ENCODE results near the gene ZBTB42. TPM values are rescaled to one million over a fixed set of nuclear protein-coding genes. Genes with fewer than 3 reads are reported as not detected.

ZBTB42 gene
- total and polyA plus RNA-seq, 2 donors, result 2.1 to 3.2 TPM

DNA sequence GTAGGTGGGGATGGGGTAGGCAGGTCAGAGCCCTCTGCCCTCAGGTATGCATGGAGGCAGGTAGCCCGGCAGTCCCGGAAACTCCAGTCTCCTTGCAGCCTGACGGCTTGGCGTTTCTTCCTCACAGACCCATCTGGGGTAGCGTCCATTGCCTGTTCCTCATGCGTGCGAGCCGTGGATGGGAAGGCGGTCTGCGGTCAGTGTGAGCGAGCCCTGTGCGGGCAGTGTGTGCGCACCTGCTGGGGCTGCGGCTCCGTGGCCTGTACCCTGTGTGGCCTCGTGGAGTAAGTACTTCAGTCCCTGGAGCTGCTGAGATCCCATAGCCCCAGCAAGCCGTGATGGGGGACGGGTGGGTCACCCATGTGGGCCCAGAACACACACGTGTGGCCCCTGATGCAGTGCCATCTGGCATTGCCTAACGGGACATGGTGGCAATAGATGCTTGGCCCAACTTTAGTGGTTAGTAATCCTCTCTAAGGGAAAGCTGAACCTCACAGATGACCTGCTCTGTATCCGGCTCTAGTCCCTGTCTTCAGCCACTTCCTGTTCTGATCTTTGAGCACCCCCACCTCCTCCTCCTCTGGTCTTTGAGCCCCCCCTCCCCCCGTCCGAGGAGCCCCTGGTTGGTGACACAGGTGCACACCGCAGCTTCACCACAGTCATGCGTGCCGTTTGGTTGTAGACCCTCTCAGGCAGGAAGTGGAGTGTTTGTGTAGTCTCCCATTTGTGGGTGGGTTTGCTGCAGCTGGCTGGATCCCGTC lies 44.2 kb upstream of the ZBTB42 start:
- DNase-seq (ENCODE audit: low read depth in 6 of 9, low spot score in 9 of 9), result peak; percentile 53 to 90 (median 68)
- H3K27me3 ChIP-seq (ENCODE audit: control insufficient read depth in 2 of 2, insufficient read depth in 1 of 2, low read length in 1 of 2), result no peaks in the 10 kb centered on the region
- peaks cover 44 to 72% of the 10 kb centered on the region in 2 donors for H3K36me3 ChIP-seq (ENCODE audit: control insufficient read depth in 2 of 2, insufficient read depth in 2 of 2, low read length in 1 of 2)
- peak overlapping the region; percentile 86 to 96 for H3K27ac ChIP-seq (ENCODE audit: low read depth in 1 of 2, low read length in 1 of 2)
- H3K4me1 ChIP-seq (ENCODE audit: control insufficient read depth in 2 of 2, insufficient read depth in 2 of 2, low read length in 2 of 2), result peaks cover 60 to 83% of the 10 kb centered on the region in 2 donors
- peak overlapping the region; percentile 38 to 97 for H3K4me3 ChIP-seq (ENCODE audit: low read length in 2 of 2)
- peaks cover 0 to 8% of the 10 kb centered on the region in 2 donors for H3K9me3 ChIP-seq (ENCODE audit: control insufficient read depth in 2 of 2, insufficient read depth in 1 of 2, low read length in 1 of 2)
- WGBS, result 56% methylated on average over 27 of the region's 27 CpGs

DNA sequence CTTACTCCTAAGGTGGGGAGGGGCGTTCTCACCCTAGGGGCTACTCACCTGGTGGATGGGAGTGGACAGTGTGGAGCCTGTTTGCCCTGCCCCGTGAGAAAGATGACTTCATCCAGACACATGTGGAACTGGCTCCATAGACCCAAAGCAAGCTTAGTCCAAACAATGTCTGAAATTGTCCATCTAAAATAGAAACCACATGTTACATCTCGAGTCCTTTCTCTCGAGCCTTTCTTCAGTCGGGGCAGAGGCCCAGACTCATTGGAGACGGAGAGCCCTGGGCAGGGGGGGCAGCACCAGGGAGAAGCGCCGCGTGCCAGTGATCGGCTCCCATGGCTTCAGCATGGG lies 43.7 kb upstream of the ZBTB42 start:
- Histone ChIP-seq H3K27me3 (ENCODE audit: control insufficient read depth in 2 of 2, insufficient read depth in 1 of 2, low read length in 1 of 2) (no peaks in the 10 kb centered on the region), H3K4me3 (ENCODE audit: low read length in 2 of 2) (peak overlapping the region; percentile 1 to 8), H3K9me3 (ENCODE audit: control insufficient read depth in 2 of 2, insufficient read depth in 1 of 2, low read length in 1 of 2) (peaks cover 0 to 3% of the 10 kb centered on the region in 2 donors), H3K36me3 (ENCODE audit: control insufficient read depth in 2 of 2, insufficient read depth in 2 of 2, low read length in 1 of 2) (peaks cover 44 to 78% of the 10 kb centered on the region in 2 donors), H3K4me1 (ENCODE audit: control insufficient read depth in 2 of 2, insufficient read depth in 2 of 2, low read length in 2 of 2) (peaks cover 56 to 79% of the 10 kb centered on the region in 2 donors), H3K27ac (ENCODE audit: low read depth in 1 of 2, low read length in 1 of 2) (peak overlapping the region; percentile 86 to 96)
- DNase-seq (ENCODE audit: low read depth in 6 of 9, low spot score in 9 of 9), result no peak
- WGBS, result 56% methylated on average over 10 of the region's 10 CpGs

DNA sequence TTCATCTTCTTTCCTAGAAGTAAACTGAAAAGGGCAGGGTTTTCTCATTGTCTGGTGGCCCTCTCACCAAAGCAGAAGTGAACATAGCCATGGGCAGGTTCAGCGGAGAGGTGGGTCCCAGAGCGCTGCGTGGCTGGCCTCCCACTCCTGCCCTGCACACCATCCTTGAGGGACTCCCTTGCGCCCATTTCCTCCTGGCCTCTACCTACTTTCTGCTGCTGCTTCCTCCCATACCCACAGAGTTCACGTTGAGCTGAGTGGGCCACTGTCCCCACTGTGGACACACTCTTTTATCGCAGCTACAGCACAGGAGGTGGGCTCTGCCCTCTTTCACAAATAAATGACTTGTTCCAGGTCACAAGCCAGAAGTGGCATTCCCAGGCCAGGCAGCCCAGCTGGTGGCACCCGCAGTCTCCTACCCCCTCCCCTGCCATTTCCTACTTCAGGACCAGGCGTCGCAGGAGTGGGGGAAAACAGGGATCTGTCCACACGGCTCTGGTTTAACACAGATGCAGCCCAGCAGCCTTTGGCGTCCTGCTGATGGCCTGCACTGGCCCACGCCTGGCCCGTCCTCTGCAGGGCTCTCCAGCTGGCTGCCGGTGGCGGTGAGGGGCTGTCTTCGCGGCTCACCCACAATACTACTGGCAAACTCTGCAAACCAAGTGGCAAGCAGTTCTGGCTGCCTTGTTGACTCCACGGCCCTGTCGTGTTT lies 43.1 kb upstream of the ZBTB42 start:
- no peaks in the 10 kb centered on the region for H3K9me3 ChIP-seq (ENCODE audit: control insufficient read depth in 2 of 2, insufficient read depth in 1 of 2, low read length in 1 of 2)
- peak in 1 of 9 donors; percentile 22 for DNase-seq (ENCODE audit: low read depth in 6 of 9, low spot score in 9 of 9)
- peak overlapping the region; percentile 86 to 96 for H3K27ac ChIP-seq (ENCODE audit: low read depth in 1 of 2, low read length in 1 of 2)
- no peaks in the 10 kb centered on the region for H3K27me3 ChIP-seq (ENCODE audit: control insufficient read depth in 2 of 2, insufficient read depth in 1 of 2, low read length in 1 of 2)
- peaks cover 44 to 81% of the 10 kb centered on the region in 2 donors for H3K36me3 ChIP-seq (ENCODE audit: control insufficient read depth in 2 of 2, insufficient read depth in 2 of 2, low read length in 1 of 2)
- peaks cover 56 to 77% of the 10 kb centered on the region in 2 donors for H3K4me1 ChIP-seq (ENCODE audit: control insufficient read depth in 2 of 2, insufficient read depth in 2 of 2, low read length in 2 of 2)
- peak overlapping the region in 1 of 2 donors; percentile 8 for H3K4me3 ChIP-seq (ENCODE audit: low read length in 2 of 2)
- 90% methylated on average over 19 of the region's 19 CpGs for WGBS

DNA sequence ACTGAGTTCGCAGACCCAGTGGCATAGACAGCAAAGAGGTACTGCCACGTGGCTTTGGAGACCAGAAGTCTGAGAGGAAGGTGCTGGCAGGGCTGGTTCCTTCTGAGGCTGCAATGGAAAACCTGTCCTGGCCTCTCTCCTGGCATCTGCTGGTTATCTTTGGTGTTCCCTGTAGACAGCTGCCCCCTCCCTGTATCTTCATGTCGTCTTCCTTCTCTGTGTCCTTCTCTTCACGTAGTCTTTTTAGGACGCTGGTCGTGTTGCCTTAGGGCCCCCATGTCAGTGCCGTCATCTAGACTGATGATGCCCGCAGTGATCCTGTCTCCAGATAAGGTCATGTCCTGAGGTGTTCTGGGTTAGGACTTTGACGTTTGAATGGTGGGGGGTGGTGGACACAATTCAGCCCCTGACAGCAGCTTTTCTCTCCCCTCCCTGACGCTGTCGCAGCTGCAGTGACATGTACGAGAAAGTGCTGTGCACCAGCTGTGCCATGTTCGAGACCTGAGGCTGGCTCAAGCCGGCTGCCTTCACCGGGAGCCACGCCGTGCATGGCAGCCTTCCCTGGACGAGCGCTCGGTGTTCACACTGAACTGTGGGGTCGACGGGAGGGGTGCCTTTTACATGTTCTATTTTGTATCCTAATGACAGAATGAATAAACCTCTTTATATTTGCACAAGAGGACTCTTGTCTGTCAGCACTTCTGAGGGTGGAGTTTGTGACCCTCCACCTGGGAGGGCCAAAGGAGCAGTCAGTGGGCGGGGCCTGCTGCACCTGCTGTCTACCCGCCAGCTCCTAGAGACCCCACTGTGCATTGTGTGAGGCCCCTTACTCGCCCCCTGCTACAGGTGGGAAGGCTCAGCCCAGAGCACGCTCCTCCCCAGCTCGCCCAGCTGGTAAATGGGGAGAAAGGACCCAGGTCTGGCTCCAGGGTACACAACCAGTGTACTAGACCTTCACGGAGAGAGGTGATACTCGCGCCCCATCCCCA lies 41.6 kb upstream of the ZBTB42 start:
- 91% methylated on average over 30 of the region's 30 CpGs for WGBS
- Histone ChIP-seq H3K4me3 (ENCODE audit: low read length in 2 of 2) (no peak overlapping the region), H3K4me1 (ENCODE audit: control insufficient read depth in 2 of 2, insufficient read depth in 2 of 2, low read length in 2 of 2) (peaks cover 56 to 73% of the 10 kb centered on the region in 2 donors), H3K27ac (ENCODE audit: low read depth in 1 of 2, low read length in 1 of 2) (peak overlapping the region; percentile 36 to 96), H3K9me3 (ENCODE audit: control insufficient read depth in 2 of 2, insufficient read depth in 1 of 2, low read length in 1 of 2) (no peaks in the 10 kb centered on the region), H3K36me3 (ENCODE audit: control insufficient read depth in 2 of 2, insufficient read depth in 2 of 2, low read length in 1 of 2) (peaks cover 44 to 83% of the 10 kb centered on the region in 2 donors), H3K27me3 (ENCODE audit: control insufficient read depth in 2 of 2, insufficient read depth in 1 of 2, low read length in 1 of 2) (no peaks in the 10 kb centered on the region)
- DNase-seq (ENCODE audit: low read depth in 6 of 9, low spot score in 9 of 9), result peak in 4 of 9 donors; percentile 49 to 56 (median 51)

DNA sequence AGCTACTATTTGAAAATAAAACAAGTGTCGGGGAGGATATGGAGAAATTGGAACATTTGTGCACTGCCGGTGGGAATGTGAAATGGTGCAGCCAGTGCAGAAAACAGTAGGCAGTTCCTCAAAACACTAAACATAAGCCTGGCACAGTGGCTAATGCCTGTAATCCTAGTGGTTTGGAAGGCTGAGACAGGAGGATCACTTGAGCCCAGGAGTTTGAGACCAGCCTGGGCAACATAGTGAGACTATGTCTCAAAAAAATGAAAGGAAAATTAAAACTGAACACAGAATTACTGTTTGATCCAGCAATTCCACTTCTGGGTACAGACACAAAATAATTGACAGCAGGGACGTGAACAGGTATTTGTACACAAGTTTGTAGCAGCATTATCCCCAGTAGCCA lies 35.4 kb upstream of the ZBTB42 start:
- Histone ChIP-seq H3K4me3 (ENCODE audit: low read length in 2 of 2) (no peak overlapping the region), H3K9me3 (ENCODE audit: control insufficient read depth in 2 of 2, insufficient read depth in 1 of 2, low read length in 1 of 2) (no peaks in the 10 kb centered on the region), H3K36me3 (ENCODE audit: control insufficient read depth in 2 of 2, insufficient read depth in 2 of 2, low read length in 1 of 2) (peaks cover 19 to 46% of the 10 kb centered on the region in 2 donors), H3K4me1 (ENCODE audit: control insufficient read depth in 2 of 2, insufficient read depth in 2 of 2, low read length in 2 of 2) (peaks cover 0 to 25% of the 10 kb centered on the region in 2 donors), H3K27me3 (ENCODE audit: control insufficient read depth in 2 of 2, insufficient read depth in 1 of 2, low read length in 1 of 2) (no peaks in the 10 kb centered on the region), H3K27ac (ENCODE audit: low read depth in 1 of 2, low read length in 1 of 2) (no peak overlapping the region)
- WGBS, result 98% methylated on average over 3 of the region's 3 CpGs
- DNase-seq (ENCODE audit: low read depth in 6 of 9, low spot score in 9 of 9), result no peak

DNA sequence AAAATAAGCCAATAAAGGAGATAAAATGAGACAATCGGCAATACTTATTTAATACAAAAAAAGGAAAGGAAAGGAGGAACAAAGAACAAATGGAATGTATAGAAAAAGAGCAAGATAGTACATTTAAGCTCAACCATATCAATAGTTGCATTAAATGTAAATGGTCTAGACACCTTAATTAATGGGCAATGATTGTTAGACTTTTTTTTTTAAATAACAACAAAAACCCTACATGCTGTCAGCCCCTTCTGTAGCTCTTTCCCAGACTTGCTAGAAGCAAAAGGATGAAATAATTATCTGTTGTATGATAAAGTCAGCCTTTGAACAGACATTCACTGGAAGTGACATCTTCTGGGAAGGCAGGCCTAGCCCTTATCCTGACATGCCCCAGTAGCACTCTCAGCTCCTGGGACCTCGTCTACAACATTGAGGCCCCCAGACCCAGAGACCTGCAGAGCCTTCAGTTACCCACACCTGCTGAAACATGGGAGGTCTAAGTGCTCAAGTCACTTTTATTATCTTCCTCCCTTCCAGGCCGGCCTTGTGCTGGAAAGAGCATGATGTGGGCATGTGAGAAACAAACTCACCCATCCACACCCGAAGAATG lies 34.5 kb upstream of the ZBTB42 start:
- Histone ChIP-seq H3K36me3 (ENCODE audit: control insufficient read depth in 2 of 2, insufficient read depth in 2 of 2, low read length in 1 of 2) (peaks cover 20 to 46% of the 10 kb centered on the region in 2 donors), H3K27me3 (ENCODE audit: control insufficient read depth in 2 of 2, insufficient read depth in 1 of 2, low read length in 1 of 2) (no peaks in the 10 kb centered on the region), H3K27ac (ENCODE audit: low read depth in 1 of 2, low read length in 1 of 2) (no peak overlapping the region), H3K4me3 (ENCODE audit: low read length in 2 of 2) (no peak overlapping the region), H3K4me1 (ENCODE audit: control insufficient read depth in 2 of 2, insufficient read depth in 2 of 2, low read length in 2 of 2) (peaks cover 0 to 17% of the 10 kb centered on the region in 2 donors), H3K9me3 (ENCODE audit: control insufficient read depth in 2 of 2, insufficient read depth in 1 of 2, low read length in 1 of 2) (peaks cover 4 to 7% of the 10 kb centered on the region in 2 donors)
- DNase-seq (ENCODE audit: low read depth in 6 of 9, low spot score in 9 of 9), result no peak
- WGBS, result over 99% methylated on average over 4 of the region's 4 CpGs

DNA sequence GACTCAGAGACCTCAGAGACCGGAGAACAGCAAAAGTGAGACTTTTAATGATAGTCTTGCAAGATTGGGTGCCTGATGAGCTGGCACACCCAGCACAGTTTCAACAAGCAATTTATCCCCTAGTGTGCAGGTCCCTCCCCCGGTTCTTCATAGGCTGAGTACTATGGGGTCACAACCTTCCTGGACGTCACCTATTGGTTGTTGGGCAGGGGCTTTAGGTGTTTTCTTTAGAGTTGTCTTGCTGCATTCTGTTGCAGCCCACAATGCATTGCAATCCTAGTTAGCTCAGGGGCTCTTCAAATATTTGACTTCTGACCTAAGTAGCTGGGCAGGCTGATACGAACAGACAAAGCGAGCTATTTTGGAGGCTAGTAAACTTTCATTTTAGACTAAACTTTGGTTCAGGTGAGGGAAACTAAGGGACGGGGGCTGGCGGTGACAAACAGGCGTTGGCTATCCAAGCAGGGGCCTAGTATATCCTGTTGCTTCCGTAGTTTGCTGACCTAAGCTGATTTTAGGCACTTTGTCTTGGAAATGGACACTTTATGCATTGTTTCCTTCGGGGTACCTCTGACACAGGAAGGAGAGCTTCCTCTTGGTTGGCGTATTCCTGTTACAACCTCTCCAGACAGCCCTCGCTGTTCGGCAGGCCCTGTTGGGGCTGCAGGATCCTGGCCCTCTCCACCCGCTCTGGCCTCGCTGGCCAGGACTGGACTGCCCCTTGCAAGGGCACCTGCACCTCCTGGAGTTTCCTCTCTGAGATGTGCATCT lies 33.9 kb upstream of the ZBTB42 start:
- peaks cover 0 to 15% of the 10 kb centered on the region in 2 donors for H3K4me1 ChIP-seq (ENCODE audit: control insufficient read depth in 2 of 2, insufficient read depth in 2 of 2, low read length in 2 of 2)
- WGBS, result 89% methylated on average over 15 of the region's 15 CpGs
- no peaks in the 10 kb centered on the region for H3K27me3 ChIP-seq (ENCODE audit: control insufficient read depth in 2 of 2, insufficient read depth in 1 of 2, low read length in 1 of 2)
- H3K27ac ChIP-seq (ENCODE audit: low read depth in 1 of 2, low read length in 1 of 2), result no peak overlapping the region
- H3K9me3 ChIP-seq (ENCODE audit: control insufficient read depth in 2 of 2, insufficient read depth in 1 of 2, low read length in 1 of 2), result peaks cover 5 to 14% of the 10 kb centered on the region in 2 donors
- peaks cover 27 to 46% of the 10 kb centered on the region in 2 donors for H3K36me3 ChIP-seq (ENCODE audit: control insufficient read depth in 2 of 2, insufficient read depth in 2 of 2, low read length in 1 of 2)
- H3K4me3 ChIP-seq (ENCODE audit: low read length in 2 of 2), result no peak overlapping the region
- DNase-seq (ENCODE audit: low read depth in 6 of 9, low spot score in 9 of 9), result no peak

DNA sequence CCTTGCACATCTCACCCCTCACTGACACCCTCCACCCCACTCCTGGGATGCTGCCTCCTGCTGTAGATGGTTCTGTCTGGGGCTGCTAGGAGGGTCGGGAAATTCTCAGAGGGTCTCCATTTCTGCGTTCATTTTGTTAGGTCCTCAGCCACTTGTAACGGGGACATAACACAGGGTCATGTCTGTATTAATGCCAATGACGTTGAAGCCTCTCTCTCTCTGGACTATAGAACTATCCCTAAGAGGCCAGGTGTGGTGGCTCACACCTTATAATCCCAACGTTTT lies 33.3 kb upstream of the ZBTB42 start:
- peaks cover 32 to 47% of the 10 kb centered on the region in 2 donors for H3K36me3 ChIP-seq (ENCODE audit: control insufficient read depth in 2 of 2, insufficient read depth in 2 of 2, low read length in 1 of 2)
- 94% methylated on average over 5 of the region's 5 CpGs for WGBS
- H3K9me3 ChIP-seq (ENCODE audit: control insufficient read depth in 2 of 2, insufficient read depth in 1 of 2, low read length in 1 of 2), result peaks cover 5 to 16% of the 10 kb centered on the region in 2 donors
- H3K4me1 ChIP-seq (ENCODE audit: control insufficient read depth in 2 of 2, insufficient read depth in 2 of 2, low read length in 2 of 2), result peaks cover 0 to 15% of the 10 kb centered on the region in 2 donors
- H3K27me3 ChIP-seq (ENCODE audit: control insufficient read depth in 2 of 2, insufficient read depth in 1 of 2, low read length in 1 of 2), result no peaks in the 10 kb centered on the region
- no peak overlapping the region for H3K4me3 ChIP-seq (ENCODE audit: low read length in 2 of 2)
- no peak overlapping the region for H3K27ac ChIP-seq (ENCODE audit: low read depth in 1 of 2, low read length in 1 of 2)
- DNase-seq (ENCODE audit: low read depth in 6 of 9, low spot score in 9 of 9), result no peak
